ENCODE results near the gene LARP1.
"Not testable (repeated sequence)": the region's sequence is repeated elsewhere in the genome, so short reads cannot be mapped to it uniquely, and the experiment has no call there.

The LARP1 gene

GRCh38 chr5:154755361-154756008 is at the start of gene LARP1:
TSS of gene LARP1 (plus strand) at chr5:154755377. CDS start at chr5:154755758, 381 bp downstream.
- Histone ChIP-seq H3K4me3 (peak within 1 kb of the TSS; percentile 94 to 100 (median 98)), H3K27ac (peak within 1 kb of the TSS; percentile 86 to 99 (median 98))

GRCh38 chr5:154706416-154706815 is 48.8 kb upstream of the LARP1 start:
- Histone ChIP-seq H3K27ac (no peak overlapping the region), H3K4me3 (no peak overlapping the region)

- H3K4me3 ChIP-seq = no peak overlapping the region
- no peak overlapping the region for H3K27ac ChIP-seq
These were observed 47.5 kb upstream of the LARP1 start for GRCh38 chr5:154707641-154708040.

GRCh38 chr5:154708207-154708606 is 47.0 kb upstream of the LARP1 start:
- Histone ChIP-seq H3K27ac (peak overlapping the region in 1 of 21 experiments; percentile 16), H3K4me3 (no peak overlapping the region)

- H3K27ac ChIP-seq = peak overlapping the region in 2 of 21 experiments; percentile 9 to 16
- no peak overlapping the region for H3K4me3 ChIP-seq
These were observed 46.3 kb upstream of the LARP1 start for GRCh38 chr5:154708846-154709245.

- Histone ChIP-seq H3K4me3 (no peak overlapping the region), H3K27ac (peak overlapping the region in 1 of 21 experiments; percentile 16)
These were observed 45.5 kb upstream of the LARP1 start for GRCh38 chr5:154709368-154710305.

- peak overlapping the region in 2 of 7 experiments; percentile 3 to 15 for H3K4me3 ChIP-seq
- peak overlapping the region in 9 of 21 experiments; percentile 0 to 76 (median 50) for H3K27ac ChIP-seq
These were observed 42.4 kb upstream of the LARP1 start for GRCh38 chr5:154712518-154713437.

GRCh38 chr5:154713615-154714125 is 41.5 kb upstream of the LARP1 start:
- Histone ChIP-seq H3K27ac (peak overlapping the region in 4 of 21 experiments; percentile 13 to 76 (median 30)), H3K4me3 (no peak overlapping the region)

GRCh38 chr5:154714266-154714986 is 40.8 kb upstream of the LARP1 start:
- H3K27ac ChIP-seq = peak overlapping the region in 8 of 21 experiments; percentile 1 to 76 (median 41)
- no peak overlapping the region for H3K4me3 ChIP-seq

- H3K27ac ChIP-seq = no peak overlapping the region
- no peak overlapping the region for H3K4me3 ChIP-seq
These were observed 33.6 kb upstream of the LARP1 start for GRCh38 chr5:154721481-154722058.

- no peak overlapping the region for H3K27ac ChIP-seq
- no peak overlapping the region for H3K4me3 ChIP-seq
These were observed 33.1 kb upstream of the LARP1 start for GRCh38 chr5:154722097-154722496.

GRCh38 chr5:154722936-154723335 is 32.2 kb upstream of the LARP1 start:
- no peak overlapping the region for H3K27ac ChIP-seq

GRCh38 chr5:154723740-154724505 is 31.3 kb upstream of the LARP1 start:
- H3K27ac ChIP-seq = no peak overlapping the region
- H3K4me3 ChIP-seq = no peak overlapping the region

More at GRCh38 chr5:154722936-154723335, 32.2 kb upstream of the LARP1 start:
- no peak overlapping the region for H3K4me3 ChIP-seq

GRCh38 chr5:154727361-154727760 is 27.8 kb upstream of the LARP1 start:
- no peak overlapping the region for H3K27ac ChIP-seq
- no peak overlapping the region for H3K4me3 ChIP-seq

GRCh38 chr5:154728939-154729588 is 26.1 kb upstream of the LARP1 start:
- Histone ChIP-seq H3K4me3 (no peak overlapping the region), H3K27ac (no peak overlapping the region)

- Histone ChIP-seq H3K27ac (no peak overlapping the region), H3K4me3 (no peak overlapping the region)
These were observed 25.6 kb upstream of the LARP1 start for GRCh38 chr5:154729613-154730012.

- not testable (repeated sequence) for H3K4me3 ChIP-seq
These were observed 24.4 kb upstream of the LARP1 start for GRCh38 chr5:154730761-154731160.

More at GRCh38 chr5:154730761-154731160, 24.4 kb upstream of the LARP1 start:
- H3K27ac ChIP-seq = not testable (repeated sequence)

Measured in skin epidermis (tissue), 12 donors.